HG02970 (cell line): ENCODE measurements around the gene ANGPT4.
"Not testable (repeated sequence)": the region's sequence is repeated elsewhere in the genome, so short reads cannot be mapped to it uniquely, and the experiment has no call there.

ENCODE experiments used
- ATAC-seq: cut with Tn5 transposase; IDR thresholded peaks from one replicate; pipeline ENCODE4 v1.9.1; 2021; ENCODE audit warnings: mild to moderate bottlenecking, moderate library complexity, moderate number of reproducible peaks; ENCODE audit not compliant: unreplicated experiment, low FRiP score

Gene ANGPT4

DNA sequence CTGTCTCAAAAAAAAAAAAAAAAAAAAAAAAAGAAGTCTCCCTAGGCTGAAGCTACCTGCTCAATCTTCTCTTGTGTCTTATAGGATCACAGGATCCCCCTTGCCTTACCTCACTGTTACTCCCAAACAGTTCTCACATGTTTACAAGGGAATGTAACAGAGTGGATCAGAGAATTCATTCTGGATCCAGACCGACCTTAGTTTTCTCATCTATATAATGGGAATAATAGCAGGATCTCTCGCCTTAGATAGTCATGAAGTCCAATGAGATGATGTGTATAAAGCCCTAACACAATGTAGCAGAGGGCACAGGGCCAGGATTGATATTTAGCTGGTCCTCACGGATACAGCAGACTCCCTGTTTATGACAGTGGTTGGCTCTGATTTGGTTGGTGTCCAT, 84.9 kb downstream of the ANGPT4 start:
- ATAC-seq, result no peak

- no peak for ATAC-seq
These were observed 86.1 kb downstream of the ANGPT4 start for GRCh38 chr20:830011-830521.

- ATAC-seq, result no peak
These were observed 86.6 kb downstream of the ANGPT4 start for GRCh38 chr20:829551-829950.

- ATAC-seq, result no peak
These were observed 87.1 kb downstream of the ANGPT4 start for GRCh38 chr20:828987-829386.

- not testable (repeated sequence) for ATAC-seq
These were observed 88.2 kb downstream of the ANGPT4 start for GRCh38 chr20:827981-828380.

DNA sequence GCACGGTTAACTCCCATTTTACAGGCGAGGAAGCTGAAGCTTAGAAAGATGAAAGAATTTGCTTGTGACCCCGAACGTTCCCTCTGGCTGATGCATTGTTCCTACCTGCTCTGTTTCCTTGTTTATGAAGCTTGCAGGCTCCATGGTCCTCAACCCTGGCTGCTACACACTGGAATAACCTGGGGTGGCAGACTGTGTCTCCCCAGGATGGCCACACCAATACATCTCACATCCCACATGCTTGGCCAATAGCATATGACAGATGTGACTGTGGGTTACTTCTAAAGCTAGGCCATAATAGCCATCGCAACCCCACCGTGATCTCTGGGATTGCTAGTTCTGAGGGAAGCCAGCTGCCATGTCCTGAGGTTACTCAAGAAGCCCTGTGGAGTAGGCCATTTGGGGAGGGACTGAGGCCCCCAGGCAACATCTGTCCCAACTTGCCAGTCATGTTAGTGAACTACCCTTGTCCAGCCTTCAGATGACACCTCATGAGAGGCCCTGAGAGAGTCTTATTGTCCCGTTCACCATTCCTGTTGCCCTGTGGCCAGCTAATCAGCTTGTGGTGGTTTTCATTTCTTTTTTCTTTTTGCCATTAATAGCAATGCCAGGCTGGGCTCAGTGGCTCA, 89.3 kb downstream of the ANGPT4 start:
- no peak for ATAC-seq

DNA sequence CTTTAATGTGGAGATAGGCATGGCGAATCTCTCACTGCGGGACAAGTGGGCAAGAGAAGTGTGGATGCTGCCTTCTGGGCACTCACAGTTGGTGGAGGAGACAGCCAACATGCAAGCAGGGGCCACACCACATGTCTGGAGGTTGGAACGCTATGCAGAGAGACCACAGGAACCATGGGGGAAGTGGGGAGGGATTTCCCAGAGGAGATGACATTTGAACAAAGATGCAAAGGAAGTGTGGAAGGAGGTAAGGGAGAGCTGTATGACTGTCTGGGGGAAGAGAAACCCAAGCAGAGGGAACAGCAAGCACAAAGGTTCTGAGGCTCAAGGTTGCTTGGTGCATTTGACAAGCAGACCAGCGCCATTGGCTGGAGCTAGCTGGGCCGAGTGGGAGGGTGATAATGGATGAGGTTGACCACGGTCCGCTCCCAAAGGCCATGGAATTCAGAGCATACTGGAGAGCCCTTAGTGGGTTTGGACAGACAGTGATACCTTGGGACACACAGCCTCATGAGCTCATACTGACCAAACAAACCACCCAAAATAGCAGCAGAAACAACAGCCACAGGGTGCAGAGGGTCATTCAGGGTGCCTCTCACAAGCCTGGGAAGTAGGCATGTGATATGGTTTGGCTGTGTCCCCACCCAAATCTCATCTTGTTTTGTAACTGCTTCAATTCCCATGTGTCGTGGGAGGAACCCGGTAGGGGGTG, 90.3 kb downstream of the ANGPT4 start:
- ATAC-seq, result no peak

DNA sequence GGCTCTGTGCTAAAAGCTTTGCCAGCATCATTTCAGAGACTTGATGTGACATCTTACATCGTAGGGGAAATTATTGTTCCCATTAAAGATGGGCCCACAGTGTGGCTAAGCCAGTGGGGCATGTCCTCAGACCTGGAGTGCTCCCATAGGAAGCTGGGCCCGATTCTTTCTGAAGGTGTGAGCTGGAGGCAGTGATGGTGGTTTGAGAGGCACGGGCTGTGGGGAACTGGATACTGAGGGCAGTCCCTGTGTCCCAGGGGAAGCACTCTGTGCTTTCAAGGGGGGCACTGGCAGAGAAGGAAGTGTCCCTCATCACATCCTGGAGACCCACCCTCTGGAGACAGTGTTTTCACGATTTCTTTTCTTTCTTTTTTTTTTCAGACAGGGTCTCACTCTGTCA, 91.2 kb downstream of the ANGPT4 start:
- ATAC-seq, result no peak

- no peak for ATAC-seq
These were observed 91.6 kb downstream of the ANGPT4 start for GRCh38 chr20:824490-824889.

DNA sequence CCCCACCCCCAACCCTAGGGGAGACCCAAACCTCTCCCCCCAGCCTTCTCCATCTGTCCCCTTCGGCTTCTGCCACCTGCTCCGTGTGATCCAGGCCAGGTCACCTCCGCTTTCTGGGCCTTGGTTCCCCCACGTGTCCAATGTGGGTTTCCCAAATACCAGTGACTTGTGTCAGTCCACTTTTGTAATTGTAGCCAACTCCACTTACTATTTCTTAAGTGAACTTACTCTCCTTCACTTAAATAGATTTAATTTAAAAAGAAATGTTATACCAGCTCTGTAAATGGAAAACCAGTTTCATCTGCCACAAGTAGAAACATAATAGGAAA, 92.6 kb downstream of the ANGPT4 start:
- ATAC-seq, result no peak

DNA sequence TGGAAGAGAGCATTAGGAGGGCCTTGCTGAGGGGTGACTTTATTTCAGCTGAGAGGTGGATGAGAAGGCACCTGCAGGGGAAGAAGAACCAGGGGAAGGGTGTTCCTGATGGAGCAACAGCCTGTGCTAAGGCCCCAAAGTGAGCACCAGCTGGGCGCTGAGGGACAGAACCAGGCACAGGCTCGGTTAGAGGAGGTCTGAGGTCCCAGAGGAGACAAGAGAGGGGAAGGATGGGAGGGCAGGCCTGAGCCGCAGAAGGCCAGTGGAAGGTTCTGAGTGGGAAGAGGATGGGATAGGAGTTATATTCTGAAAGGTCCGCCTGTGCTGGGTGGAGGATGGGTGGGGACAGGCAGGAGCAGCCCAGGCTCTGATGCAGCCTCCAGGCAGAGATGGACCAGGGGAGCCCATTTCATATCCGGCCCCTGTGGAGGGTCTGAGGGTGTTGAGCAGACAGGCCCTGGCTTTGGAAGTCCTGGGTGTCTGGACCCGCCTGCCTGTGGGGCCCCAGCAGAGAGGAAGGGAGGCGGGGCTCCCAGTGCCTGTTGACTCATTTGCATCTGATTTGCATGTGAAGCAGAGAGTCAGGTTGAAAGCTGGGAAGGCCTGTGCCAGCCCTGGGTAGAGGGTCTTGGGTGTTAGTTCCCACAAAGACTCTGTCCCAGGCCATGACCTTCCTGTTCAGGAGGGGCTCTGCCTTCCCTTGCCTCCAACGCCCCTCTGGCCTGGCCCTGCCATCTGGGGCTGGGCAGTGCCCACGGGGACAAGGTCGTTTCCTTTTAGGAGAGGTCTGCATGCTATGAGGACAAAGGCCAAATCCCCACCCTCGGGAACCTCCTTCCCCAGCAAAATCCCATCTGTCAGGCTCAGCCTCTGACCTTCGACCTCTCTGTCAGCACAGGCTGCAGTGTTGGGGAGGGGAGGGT, 93.2 kb downstream of the ANGPT4 start:
- no peak for ATAC-seq

GRCh38 chr20:821731-822065, 94.4 kb downstream of the ANGPT4 start:
- ATAC-seq, result no peak

DNA sequence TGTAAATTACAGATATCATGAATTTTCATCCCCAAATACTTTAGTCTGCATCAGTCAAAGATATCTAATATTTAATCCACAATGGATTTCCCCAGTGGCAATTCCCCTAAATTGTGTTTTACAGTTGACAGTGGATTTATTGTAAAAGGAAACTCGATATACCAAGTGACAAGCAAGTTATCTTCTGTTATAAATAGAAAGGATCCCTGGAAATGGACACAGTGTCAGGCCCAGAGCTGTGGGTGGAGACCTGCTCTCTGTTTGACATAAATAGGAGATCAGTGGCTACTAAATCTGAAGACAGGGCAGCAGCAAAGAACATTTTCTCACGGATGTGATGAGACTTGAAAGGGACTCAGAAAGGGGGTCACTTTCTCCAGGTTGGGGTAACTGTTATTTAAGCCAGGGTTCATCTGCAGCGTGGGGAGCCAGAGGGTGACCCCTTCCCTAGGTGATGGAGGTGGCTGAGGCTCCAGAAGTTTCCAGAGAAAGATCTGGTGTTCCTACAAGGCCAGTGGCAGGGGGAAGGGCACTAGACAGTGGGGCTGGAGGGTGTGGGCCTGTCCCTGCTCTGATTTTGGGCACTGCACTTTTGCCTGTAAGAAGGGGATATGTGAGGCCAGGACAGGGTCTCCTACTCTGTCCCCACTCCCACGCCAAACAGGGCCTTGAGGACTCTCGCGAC, 94.9 kb downstream of the ANGPT4 start:
- no peak for ATAC-seq

DNA sequence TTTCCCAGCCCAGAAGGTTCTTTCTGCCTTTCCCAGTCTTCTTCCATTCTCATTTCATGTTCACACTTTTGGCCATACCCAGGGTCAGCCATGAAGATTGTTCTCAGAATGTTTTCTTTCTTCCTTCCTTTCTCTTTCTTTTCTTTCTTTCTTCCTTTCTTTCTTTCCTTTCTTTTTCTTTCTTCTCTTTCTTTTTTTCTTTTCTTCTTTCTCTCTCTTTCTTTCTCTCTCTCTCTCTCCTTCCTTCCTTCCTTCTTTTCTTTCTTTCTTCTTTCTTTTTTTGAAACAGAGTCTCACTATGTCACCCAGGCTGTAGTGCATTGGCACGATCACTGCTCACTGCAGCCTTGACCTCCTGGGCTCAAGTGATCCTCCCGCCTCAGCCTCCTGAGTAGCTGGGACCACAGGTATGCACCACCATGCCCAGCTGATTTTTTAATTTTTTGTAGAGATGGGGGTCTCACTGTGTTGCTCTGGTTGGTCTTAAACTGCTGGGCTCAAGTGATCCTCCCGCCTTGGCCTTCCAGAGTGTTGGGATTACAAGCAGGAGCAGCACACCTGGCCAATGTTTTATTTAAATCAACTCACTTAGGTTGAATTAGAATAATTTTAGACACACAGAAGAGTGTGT, 95.7 kb downstream of the ANGPT4 start:
- ATAC-seq, result no peak
